HEK293T (cell line): Measurements from ENCODE around the gene TEX2.
A peak's percentile ranks its signal among the peaks of the same experiment; 100 is the strongest.

Experiments
- CTCF ChIA-PET: fragments of 350-600 bp; formaldehyde crosslinking; extraction: SDS; loops from one replicate; lab custom pipeline; 2021; ENCODE audit warnings: antibody characterized with exemption, inconsistent platforms; lab: Yijun Ruan, JAX
- POLR2A ChIA-PET: fragments of 350-600 bp; formaldehyde crosslinking; extraction: SDS; loops from one replicate; lab custom pipeline; 2020; ENCODE audit warnings: antibody characterized with exemption, inconsistent platforms; lab: Yijun Ruan, JAX
- DNase-seq: peaks from one replicate; pipeline ENCODE4 v3.0.0; 2012; ENCODE audit warnings: mixed read lengths; ENCODE audit errors: extremely low spot score
- ARNT ChIP-seq: fragments of 450-650 bp; IDR thresholded peaks from 2 replicates; pipeline ENCODE4 v1.6.1; 2017; ENCODE audit warnings: mild to moderate bottlenecking
- BHLHE40 ChIP-seq: fragments of 450-650 bp; IDR thresholded peaks from 2 replicates; pipeline ENCODE4 v1.6.1; 2016; ENCODE audit warnings: mild to moderate bottlenecking, moderate library complexity, borderline replicate concordance
- CTBP1 ChIP-seq: fragments of 450-650 bp; IDR thresholded peaks from 2 replicates; pipeline ENCODE4 v1.6.1; 2016; ENCODE audit warnings: borderline replicate concordance
- ELF4 ChIP-seq: fragments of 450-650 bp; IDR thresholded peaks from 2 replicates; pipeline ENCODE4 v1.6.1; 2017; ENCODE audit warnings: antibody characterized with exemption
- FOXA1 ChIP-seq: fragments of 450-650 bp; IDR thresholded peaks from 2 replicates; pipeline ENCODE4 v1.6.1; 2016; ENCODE audit warnings: mild to moderate bottlenecking
- FOXK2 ChIP-seq: fragments of 450-650 bp; IDR thresholded peaks from 2 replicates; pipeline ENCODE4 v1.6.1; 2016; ENCODE audit warnings: mild to moderate bottlenecking
- FOXM1 ChIP-seq: fragments of 450-650 bp; IDR thresholded peaks from 2 replicates; pipeline ENCODE4 v1.6.1; 2017; ENCODE audit warnings: mild to moderate bottlenecking, borderline replicate concordance
- HDGF ChIP-seq: fragments of 450-650 bp; IDR thresholded peaks from 2 replicates; pipeline ENCODE4 v1.6.1; 2017; ENCODE audit warnings: antibody characterized with exemption, borderline replicate concordance
- L3MBTL2 ChIP-seq: fragments of 450-650 bp; conservative IDR thresholded peaks from 2 replicates; pipeline ENCODE4 v1.6.1; 2016; ENCODE audit warnings: mild to moderate bottlenecking
- LEF1 ChIP-seq: fragments of 450-650 bp; IDR thresholded peaks from 2 replicates; pipeline ENCODE4 v1.6.1; 2017; ENCODE audit warnings: mild to moderate bottlenecking, borderline replicate concordance
- NFRKB ChIP-seq: fragments of 450-650 bp; IDR thresholded peaks from 2 replicates; pipeline ENCODE4 v1.6.1; 2016; ENCODE audit warnings: mild to moderate bottlenecking, moderate library complexity
- PKNOX1 ChIP-seq: fragments of 450-650 bp; IDR thresholded peaks from 2 replicates; pipeline ENCODE4 v1.6.1; 2016
- SP1 ChIP-seq: fragments of 450-650 bp; IDR thresholded peaks from 2 replicates; pipeline ENCODE4 v1.6.1; 2017
- SUZ12 ChIP-seq: fragments of 450-650 bp; IDR thresholded peaks from 2 replicates; pipeline ENCODE4 v1.6.1; 2016; ENCODE audit warnings: mild to moderate bottlenecking
- TARDBP ChIP-seq: fragments of 450-650 bp; IDR thresholded peaks from 2 replicates; pipeline ENCODE4 v1.6.1; 2016
- ZNF384 ChIP-seq: fragments of 450-650 bp; IDR thresholded peaks from 2 replicates; pipeline ENCODE4 v1.6.1; 2016

TEX2 gene

GRCh38 chr17:64138441-64138840, 124.6 kb downstream of the TEX2 start:
- no peak for DNase-seq
- ChIA-PET POLR2A (no interaction called here), CTCF (no interaction called here)
- no peak for TF ChIP-seq SP1
- TF ChIP-seq L3MBTL2 = no peak
- no peak for TF ChIP-seq PKNOX1
- TF ChIP-seq ZNF384 = no peak
- TF ChIP-seq ELF4 = no peak
- TF ChIP-seq HDGF = no peak
- no peak for TF ChIP-seq LEF1
- TF ChIP-seq TARDBP = no peak
- no peak for TF ChIP-seq ARNT
- no peak for TF ChIP-seq BHLHE40
- no peak for TF ChIP-seq FOXM1
- no peak for TF ChIP-seq SUZ12
- no peak for TF ChIP-seq NFRKB
- TF ChIP-seq FOXK2 = no peak

- TF ChIP-seq SUZ12 = no peak
- POLR2A ChIA-PET = interaction anchor here (3.6 kb wide), 1 partner anchor 11 kb away, joined by 20 read pairs; no protein-coding TSS in a partner anchor
- no peak for DNase-seq
- CTCF ChIA-PET = interaction anchor here (0.8 to 4.3 kb wide), 4 partner anchors 10 to 146 kb away, joined by 3 to 106 read pairs (median 34); no protein-coding TSS in a partner anchor
These were observed 128.1 kb downstream of the TEX2 start for GRCh38 chr17:64135000-64135399.

- POLR2A ChIA-PET = interaction anchor here (0.6 to 3.6 kb wide), 4 partner anchors 11 to 106 kb away, joined by 3 to 20 read pairs (median 6); no protein-coding TSS in a partner anchor
- DNase-seq = no peak
- no peak for TF ChIP-seq L3MBTL2
- no peak for TF ChIP-seq FOXM1
- TF ChIP-seq PKNOX1 = no peak
- no peak for TF ChIP-seq SUZ12
- CTCF ChIA-PET = interaction anchor here (0.7 to 4.3 kb wide), 30 partner anchors 10 to 224 kb away, joined by 3 to 106 read pairs (median 4); no protein-coding TSS in a partner anchor
These were observed 128.7 kb downstream of the TEX2 start for GRCh38 chr17:64134216-64134970.

- no peak for TF ChIP-seq SUZ12
- TF ChIP-seq PKNOX1 = peak; percentile 50; the same call in 1 of the 2 replicates
- DNase-seq = peak; percentile 67
- CTCF ChIA-PET = interaction anchor here (0.6 to 4.3 kb wide), 34 partner anchors 9 to 269 kb away, joined by 3 to 106 read pairs (median 4); partner anchors contain the start of gene ICAM2
- POLR2A ChIA-PET = interaction anchor here (0.6 to 3.6 kb wide), 4 partner anchors 12 to 105 kb away, joined by 3 to 20 read pairs (median 6); no protein-coding TSS in a partner anchor
These were observed 129.4 kb downstream of the TEX2 start for GRCh38 chr17:64133546-64134215.

- POLR2A ChIA-PET = interaction anchor here (3.0 to 3.7 kb wide), 2 partner anchors 14 to 68 kb away, joined by 12 to 36 read pairs; no protein-coding TSS in a partner anchor
- CTCF ChIA-PET = interaction anchor here (0.7 to 3.7 kb wide), 6 partner anchors 69 to 185 kb away, joined by 3 to 106 read pairs (median 4); no protein-coding TSS in a partner anchor
- DNase-seq = no peak
- TF ChIP-seq PKNOX1 = no peak
- TF ChIP-seq ARNT = no peak
- TF ChIP-seq ZNF384 = peak; percentile 42; the same call in 1 of the 2 replicates
- TF ChIP-seq BHLHE40 = no peak
- TF ChIP-seq LEF1 = no peak
- no peak for TF ChIP-seq CTBP1
- TF ChIP-seq L3MBTL2 = no peak
- TF ChIP-seq FOXA1 = no peak
These were observed 131.3 kb downstream of the TEX2 start for GRCh38 chr17:64131606-64132270.
